Subcutaneous adipose tissue (tissue), 4 donors: ENCODE results near the gene DIRAS2. TPM values are rescaled to one million over a fixed set of nuclear protein-coding genes. Genes with fewer than 3 reads are reported as not detected.

Source experiments
- CTCF ChIP-seq: fragments of 450-650 bp; IDR thresholded peaks from one replicate; pipeline ENCODE4 v1.5.1; 2016; ENCODE audit warnings: low read depth, mild to moderate bottlenecking, control low read depth, antibody characterized with exemption, moderate library complexity
- total RNA-seq, 4 donors: library from RNA; depleted of rRNA; stranded (reverse); fragments of >200 nt; gene quantifications; one replicate each; pipeline ENCODE4 v1.1.0, GENCODE V29; 2016

DIRAS2 gene
- total RNA-seq, 4 donors from 2014 or later: 0.34 to 0.44 TPM; not detected in 2

DNA sequence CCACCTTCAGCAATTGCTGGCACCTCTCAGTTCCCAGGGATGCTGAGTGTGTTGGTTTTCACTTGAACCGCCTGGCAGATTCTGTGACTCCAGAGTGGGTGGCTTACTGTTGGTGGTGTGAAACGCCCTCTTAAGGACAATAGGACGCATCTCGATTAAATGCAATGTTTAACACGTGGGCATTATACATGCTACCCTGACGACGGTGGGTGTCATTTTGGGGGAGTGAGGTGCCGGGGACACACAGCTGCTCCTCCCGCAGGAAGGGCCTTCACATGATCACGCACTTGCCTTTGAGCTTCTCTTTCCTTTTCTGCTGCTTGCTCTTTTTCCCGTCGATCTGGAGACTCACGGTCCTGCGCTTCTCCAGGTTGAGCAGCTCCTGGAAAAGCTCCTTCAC is 29.7 kb downstream of the DIRAS2 start:
- no peak for TF ChIP-seq CTCF

DNA sequence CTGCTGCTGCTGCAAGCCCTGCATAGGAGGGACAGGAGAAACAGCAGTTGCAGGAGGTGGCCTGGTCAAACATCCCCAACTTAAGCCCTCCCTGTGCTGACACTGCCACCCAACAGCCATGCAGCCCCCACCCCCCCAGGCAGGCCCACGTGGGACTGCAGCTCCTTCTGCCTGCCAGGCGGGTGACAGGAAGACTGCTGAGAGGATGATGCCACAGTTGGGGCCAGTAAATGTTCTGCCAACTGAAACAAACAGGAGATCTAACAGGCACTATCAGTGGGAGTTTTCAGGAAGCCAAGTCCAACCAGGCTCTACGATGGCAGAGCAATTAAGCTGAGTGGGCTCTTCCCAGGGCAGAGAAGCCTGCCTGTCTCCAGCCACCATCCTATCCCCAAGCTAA is 31.1 kb downstream of the DIRAS2 start:
- no peak for TF ChIP-seq CTCF

DNA sequence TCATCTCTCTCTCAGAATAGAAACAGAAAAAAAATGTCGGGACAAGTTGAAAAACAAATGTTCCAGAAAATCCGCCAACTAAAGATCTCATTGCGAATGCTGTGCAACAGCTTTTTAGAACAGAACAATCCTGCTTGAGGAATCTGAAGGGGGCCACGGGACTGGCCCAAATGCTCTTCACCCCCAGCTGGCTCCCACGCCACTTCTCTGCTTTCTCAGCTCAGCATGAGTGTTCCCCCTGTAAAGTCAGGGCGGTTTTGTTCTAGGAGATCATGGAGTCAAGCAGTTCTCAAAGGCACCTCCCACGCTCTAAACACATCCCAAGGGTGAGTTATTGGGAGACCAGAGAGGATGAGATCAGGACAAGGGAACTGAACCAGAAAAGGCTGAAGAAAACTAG is 31.5 kb downstream of the DIRAS2 start:
- no peak for TF ChIP-seq CTCF

DNA sequence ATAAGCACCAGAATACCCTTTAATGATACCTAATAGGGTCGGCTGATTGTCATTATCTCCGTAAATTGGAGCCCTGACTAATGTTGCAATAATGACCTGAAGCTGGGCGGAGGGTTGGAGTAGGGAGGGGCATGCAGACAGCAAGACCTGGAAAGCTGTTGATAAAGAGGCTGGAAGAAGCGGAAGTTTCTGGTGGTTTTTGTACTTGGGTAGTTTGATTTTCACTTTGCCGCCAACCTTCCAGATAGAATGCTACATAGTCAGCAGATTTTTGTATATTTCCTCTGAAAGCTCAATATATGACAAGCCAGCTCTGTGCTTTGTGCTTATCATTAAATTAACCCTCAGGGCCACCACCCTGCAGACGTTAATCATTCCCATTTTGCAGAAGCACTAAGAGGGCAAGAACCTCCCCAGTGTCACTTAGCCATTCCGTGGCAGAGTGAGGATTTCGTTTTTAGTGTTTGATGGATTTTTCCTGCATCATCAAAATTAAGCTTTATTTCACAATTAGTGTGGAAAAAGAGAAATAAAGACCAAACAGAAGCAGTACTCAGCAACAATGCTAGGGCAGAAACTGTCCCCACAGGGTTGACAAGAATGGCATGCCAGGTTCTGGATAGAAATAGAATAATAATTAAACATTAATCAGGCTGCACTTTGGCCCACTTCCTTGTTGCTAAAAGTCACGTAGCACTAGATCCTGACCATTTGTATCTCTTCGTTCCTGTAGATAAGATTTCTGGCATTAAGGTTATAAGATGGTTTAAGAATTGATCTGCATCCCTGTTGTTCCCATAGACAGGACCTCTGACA is 34.7 kb downstream of the DIRAS2 start:
- no peak for TF ChIP-seq CTCF

GRCh38 chr9:90600029-90600428 is 42.6 kb downstream of the DIRAS2 start:
- TF ChIP-seq CTCF: no peak

- no peak for TF ChIP-seq CTCF
Observed at GRCh38 chr9:90598191-90598590, 44.4 kb downstream of the DIRAS2 start.

- no peak for TF ChIP-seq CTCF
Observed at GRCh38 chr9:90593646-90594045, 49.0 kb downstream of the DIRAS2 start.
